SU-DHL-6 (cell line): ENCODE measurements around the gene RTN4.

Experiments
- CTCF ChIP-seq: fragments of 200-600 bp; sonication (generic); IDR thresholded peaks from one replicate; pipeline ENCODE4 v1.5.1; 2017; ENCODE audit warnings: antibody characterized with exemption, mild to moderate bottlenecking, low read length, moderate library complexity; ENCODE audit not compliant: insufficient read depth, poor library complexity, severe bottlenecking
- EZH2phosphoT487 ChIP-seq: fragments of 200-600 bp; sonication (generic), shearing (Covaris generic); conservative IDR thresholded peaks from 2 replicates; pipeline ENCODE4 v1.6.1; 2018; ENCODE audit warnings: mild to moderate bottlenecking, antibody characterized with exemption, low read length, moderate library complexity, mixed read lengths

DNA sequence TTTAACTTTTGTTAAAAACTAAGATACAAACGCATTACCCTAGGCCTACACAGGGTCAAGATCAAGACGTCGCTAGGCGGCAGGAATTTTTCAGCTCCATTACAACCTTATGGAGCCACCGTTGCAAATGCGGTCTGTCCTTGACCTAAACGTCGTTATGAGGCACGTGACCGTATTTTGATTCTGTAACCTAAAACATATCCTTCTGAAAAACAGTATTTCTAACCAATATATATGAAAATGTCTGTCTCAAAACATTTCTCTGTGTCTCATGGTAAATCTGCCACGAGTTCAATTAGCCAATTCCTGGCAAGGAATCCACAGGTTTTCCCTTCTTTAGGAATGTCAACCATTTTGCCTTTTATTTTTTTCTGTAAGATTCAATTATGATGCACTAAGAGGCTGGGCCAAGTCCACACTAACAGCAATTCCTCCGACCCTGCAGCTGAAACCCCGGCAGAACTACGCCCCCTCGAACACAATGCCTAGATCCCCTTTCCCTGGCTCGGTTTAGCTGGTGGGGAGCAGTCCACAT lies 1.7 kb downstream of the RTN4 start:
- TF ChIP-seq CTCF (no peak), EZH2phosphoT487 (no peak)
